GM12872 (cell line): Measurements from ENCODE around the gene NALCN.
A peak's percentile ranks its signal among the peaks of the same experiment; 100 is the strongest.

Experiments used
- CTCF ChIP-seq: IDR thresholded peaks from 3 replicates; pipeline ENCODE4 v1.5.1; 2011; ENCODE audit warnings: low read depth, mild to moderate bottlenecking, low read length, moderate library complexity; ENCODE audit not compliant: insufficient read depth

Gene NALCN

GRCh38 chr13:101272886-101273285 is 143.4 kb downstream of the NALCN start:
- no peak for TF ChIP-seq CTCF

GRCh38 chr13:101271681-101272245 is 144.5 kb downstream of the NALCN start:
- TF ChIP-seq CTCF, result no peak

- no peak for TF ChIP-seq CTCF
Observed at GRCh38 chr13:101267656-101268055, 148.7 kb downstream of the NALCN start.

- TF ChIP-seq CTCF, result no peak
Observed at GRCh38 chr13:101265934-101266333, 150.4 kb downstream of the NALCN start.

- TF ChIP-seq CTCF, result no peak
Observed at GRCh38 chr13:101264931-101265330, 151.4 kb downstream of the NALCN start.

GRCh38 chr13:101262306-101262705 is 154.0 kb downstream of the NALCN start:
- TF ChIP-seq CTCF, result 0 out of 3 replicates have a peak, but pooled peaks have one; percentile 6

GRCh38 chr13:101258509-101258908 is 157.8 kb downstream of the NALCN start:
- TF ChIP-seq CTCF, result no peak
